HG02642 (cell line): Measurements from ENCODE around the gene FERMT2.

Source experiments
- ATAC-seq: cut with Tn5 transposase; IDR thresholded peaks from one replicate; pipeline ENCODE4 v1.9.1; 2021; ENCODE audit warnings: mild to moderate bottlenecking; ENCODE audit not compliant: unreplicated experiment, poor library complexity

FERMT2 gene

DNA sequence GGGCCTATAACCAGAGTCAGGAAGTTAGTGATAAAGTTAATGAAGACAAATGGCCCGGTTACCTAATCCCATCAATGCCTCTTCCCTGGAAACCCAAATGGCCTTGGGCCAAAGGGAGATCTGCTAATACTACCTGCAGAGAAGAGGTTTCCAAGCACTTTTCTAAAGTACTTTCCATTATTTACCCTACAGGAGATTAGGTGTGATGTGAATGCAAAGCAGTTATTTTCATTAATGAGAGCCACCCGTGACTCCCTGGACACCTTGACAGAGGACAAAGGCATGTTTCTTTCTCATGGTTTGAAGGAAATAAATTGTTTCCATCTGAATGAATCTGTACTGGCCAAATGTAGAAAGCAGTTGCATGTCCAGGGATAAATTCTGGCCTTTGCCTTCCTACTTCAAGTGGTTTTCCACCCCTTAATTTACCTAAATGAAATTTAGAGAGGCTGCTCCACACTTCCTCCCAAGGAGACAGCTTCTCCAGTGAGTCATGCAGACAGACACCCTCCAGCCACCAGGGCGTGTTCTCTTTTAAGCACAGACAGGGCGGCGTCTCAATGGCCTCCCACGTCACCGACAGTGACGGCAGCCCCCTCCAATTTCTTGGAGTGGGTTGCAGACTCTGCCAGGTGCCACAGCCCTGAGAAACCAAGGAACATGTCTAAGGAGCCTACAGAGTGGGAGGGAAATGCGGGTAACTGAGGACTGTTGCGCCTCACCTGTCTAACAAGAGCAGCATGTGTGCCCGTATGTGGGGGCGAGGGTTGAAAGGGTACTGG, 115.5 kb downstream of the FERMT2 start:
- ATAC-seq, result no peak

DNA sequence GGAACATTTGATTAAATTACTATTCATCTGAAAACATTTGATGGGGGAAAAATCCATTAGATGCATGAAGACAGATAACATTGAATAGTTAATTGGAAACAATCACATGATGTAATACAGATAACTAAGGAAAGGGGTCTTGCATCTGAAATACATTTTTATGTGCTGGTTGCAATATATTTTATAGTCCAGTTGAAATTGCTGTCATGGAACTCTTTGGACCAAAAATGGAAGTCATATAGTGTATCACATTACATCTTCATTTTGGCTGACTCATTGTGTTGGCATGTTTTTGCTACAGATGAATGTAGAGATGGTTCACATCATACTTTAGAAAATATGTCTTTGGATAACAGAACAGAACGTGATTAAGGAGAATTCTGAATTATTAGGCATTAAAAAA, 116.4 kb downstream of the FERMT2 start:
- ATAC-seq, result no peak

DNA sequence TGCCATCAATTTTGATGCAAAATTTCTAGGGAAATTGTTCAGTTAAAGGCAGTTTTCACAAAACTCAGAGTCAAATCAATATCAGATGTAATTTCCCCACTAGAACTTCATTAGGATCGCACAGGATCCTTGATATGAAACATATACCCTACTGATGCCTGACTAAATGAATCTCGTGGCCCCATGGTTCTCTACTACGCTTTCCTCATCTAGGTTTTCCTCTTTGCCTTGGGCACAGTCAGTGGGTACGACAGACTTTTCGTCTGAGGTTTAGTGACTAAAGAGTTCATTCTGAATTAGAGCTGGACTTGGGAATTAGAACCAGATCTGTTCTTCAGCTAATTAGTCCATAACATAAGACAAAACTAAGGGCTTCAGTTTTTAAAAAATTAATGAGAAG, 117.0 kb downstream of the FERMT2 start:
- ATAC-seq, result no peak

DNA sequence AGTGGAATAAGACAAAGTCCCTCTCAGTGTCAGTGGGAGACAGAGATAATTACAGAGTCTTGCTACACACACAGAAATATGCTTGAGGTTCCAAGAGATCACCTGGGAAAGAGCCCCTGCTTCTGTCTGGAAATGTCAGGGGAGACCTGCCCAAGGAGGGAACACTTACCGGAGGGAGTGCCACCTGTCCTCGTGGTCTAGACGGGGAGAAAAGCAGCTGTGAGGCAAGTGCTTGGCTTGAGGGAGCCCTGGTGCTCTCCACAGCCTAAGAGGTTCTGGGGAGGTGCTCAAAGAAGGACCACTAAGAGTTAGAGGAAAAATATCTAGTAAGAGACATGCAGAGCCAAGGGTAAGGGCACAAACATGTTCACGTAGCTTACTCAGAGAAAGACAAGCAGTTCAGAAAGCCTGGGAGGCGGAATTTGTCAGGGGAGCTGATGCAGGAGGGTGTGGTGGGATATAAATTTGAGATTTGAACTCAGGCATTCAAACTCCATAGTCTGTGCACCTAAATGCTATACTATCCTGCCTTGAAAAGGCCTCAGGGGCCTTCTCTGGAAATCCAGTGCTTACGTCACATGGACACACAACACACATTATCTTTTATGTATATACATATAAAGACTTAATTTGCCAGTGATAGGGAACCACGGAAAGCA, 121.2 kb downstream of the FERMT2 start:
- no peak for ATAC-seq

DNA sequence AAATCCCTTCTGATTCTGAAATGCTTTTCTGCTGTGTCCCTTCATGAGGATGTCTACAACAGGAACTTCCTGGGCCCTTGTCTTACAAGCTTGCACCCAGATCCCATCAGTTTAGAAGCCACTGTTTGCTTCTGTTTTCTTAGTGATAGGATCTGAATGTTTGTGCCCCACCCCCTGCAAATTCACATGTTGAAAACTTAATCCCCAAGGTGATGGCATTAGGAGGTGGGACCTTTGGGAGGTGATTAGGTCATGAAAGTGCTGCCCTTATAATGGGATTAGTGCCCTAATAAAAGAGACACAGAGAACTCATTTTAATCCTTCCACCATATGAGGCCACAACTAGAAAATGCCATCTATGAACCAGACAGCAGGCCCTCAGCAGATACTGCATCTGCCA, 123.4 kb downstream of the FERMT2 start:
- no peak for ATAC-seq

DNA sequence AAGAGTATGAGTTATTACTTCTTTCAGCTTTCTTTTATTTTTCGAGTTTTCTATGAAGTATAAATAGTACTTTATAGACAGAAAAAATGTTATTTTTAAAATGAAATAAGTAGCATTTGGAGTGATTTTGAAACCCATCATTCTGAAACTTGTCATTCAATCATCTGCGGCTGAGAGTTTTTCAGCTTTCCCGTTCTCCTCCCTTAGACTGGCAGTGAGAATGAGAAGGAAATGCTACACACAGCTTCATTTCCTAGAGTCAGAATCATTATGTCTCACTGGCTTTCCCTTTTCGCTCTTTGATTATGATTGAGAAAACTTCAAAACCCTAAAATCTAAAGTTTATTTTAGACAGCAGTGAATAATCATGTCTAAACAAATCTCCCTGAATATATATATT, 125.8 kb downstream of the FERMT2 start:
- no peak for ATAC-seq

DNA sequence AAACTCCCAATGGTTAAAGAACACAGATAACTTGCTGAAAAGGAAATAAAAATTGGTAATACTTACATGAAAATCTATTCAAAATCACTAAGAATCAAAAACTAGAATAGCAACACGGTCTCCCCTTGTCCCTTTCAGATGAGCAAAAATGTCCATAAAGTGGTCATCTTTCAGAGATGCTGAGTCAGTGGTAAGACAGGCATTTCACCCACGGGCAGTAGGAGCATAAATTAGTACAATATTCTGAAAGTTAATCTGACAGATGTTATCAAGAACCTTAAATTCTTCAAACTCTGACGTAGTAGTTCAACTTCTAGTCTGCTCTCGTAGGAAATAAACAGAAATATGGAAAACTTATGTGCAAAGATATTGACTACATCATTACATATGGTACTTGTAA, 126.4 kb downstream of the FERMT2 start:
- no peak for ATAC-seq

DNA sequence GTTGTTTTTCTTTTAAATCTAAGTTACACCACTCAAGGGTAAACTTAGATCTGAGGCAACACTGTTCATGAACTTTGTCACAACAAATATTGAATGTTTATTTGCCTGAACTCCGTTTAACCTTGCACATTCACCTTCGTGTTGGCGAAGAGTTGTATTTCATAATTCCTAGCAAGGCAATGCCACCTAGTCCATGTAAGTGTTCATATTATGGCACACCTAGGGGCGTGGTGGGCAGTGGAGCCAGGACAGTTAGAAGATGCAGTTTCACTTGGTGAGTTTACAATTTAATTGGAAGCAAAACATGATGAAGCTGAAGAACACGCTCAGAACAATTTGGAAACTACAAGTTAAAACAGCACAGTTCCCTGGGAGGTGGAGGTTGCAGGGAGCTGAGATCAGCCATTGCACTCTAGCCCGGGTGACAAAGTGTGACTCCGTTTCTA, 129.0 kb downstream of the FERMT2 start:
- ATAC-seq, result no peak

DNA sequence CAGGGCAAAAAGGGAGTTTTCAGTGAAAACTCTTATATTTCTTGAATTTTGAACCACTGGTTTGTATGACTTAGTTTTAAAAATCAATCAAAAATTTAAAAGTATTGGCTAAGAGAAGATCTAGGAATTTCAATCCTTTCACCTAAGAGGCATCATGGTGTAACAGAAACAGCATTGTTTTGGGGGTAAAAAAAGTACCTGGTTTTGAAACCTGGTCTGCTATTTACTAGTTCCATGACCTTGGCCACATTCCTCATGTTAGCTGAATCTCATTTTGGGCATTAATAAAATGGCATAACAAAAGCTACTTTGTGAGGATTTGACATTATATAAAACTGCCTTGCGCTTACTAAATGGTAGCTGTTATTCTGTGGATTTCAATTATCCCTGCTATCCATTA, 142.7 kb downstream of the FERMT2 start:
- ATAC-seq, result no peak
